ENCODE measurements around the gene BAAT.
"Not testable (repeated sequence)": the region's sequence is repeated elsewhere in the genome, so short reads cannot be mapped to it uniquely, and the experiment has no call there.

The BAAT gene

GRCh38 chr9:101359679-101360078 lies 25.1 kb downstream of the BAAT start:
- no peak for DNase-seq (ENCODE audit: low spot score)

GRCh38 chr9:101356619-101357018 lies 28.2 kb downstream of the BAAT start:
- no peak for DNase-seq (ENCODE audit: low spot score)

DNA sequence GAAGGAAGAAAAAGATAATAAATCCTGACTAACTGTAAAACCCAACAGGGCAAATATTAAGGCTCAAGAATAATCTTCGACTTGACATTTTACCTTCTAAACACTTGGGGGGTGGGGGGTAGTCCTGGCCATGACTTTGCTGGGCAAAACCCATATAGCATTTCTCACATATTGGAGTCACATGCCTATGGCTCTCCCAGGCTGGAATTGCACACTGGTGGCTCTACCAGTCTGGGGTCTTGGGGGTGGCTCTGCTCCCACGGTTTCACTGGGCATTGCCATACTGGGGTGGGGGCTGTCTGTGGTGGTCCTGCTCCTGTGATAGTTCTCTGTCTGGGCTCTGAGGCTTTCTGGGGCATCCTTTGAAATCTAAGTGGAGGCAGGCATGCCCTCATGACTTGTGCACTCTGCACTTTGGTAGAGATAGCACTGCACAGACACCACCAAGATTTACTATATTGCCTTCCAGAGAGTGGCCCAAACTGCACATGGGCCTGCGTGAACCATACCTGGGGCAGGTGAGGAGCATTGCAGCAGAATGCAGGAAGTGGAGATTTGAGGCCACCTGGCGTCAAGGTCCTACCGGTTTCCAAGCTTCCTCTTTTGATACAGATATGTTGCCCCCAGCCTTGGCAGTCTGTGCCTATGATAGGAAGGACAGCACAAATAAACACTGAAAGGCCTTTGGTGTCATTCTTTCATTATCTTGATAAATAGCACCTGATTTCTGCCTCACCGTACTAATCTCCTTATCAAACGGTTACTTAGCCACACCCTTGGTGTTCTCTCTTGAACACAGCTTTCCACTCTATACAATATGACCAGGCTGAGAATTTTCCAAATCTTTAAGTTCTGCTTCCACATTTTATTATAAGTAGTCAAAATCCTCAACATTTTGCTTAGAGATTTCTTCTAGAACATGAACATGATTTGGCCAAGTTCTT lies 29.8 kb downstream of the BAAT start:
- no peak for DNase-seq (ENCODE audit: low spot score)

DNA sequence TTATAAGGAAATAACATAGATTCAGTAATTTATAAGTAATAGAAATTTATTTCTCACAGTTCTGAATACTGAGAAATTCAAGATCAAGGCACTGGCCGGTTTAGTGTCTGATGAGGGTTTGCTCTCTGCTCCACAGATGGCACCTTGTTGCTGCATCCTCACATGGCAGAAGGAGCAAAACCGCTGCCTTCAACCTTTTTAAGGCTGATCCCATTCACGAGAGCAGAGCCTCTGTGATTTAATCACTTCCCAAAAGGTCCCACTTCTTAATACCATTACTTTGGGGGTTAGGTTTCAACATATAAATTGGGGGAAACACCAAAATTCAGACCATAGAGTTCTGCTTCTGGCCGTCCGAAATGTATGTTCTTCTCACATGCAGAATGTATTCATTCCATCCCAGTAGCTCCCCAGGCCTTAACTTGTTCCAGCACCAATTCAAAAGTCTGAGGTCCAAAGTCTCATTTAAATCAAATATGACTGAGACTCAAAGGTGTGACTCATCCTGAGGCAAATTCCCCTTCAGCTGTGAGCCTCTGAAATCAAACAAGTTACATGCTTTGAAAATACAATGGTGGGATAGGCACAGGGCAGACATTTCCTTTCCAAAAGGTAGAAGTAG lies 30.6 kb downstream of the BAAT start:
- DNase-seq (ENCODE audit: low spot score), result no peak

GRCh38 chr9:101353683-101354082 lies 31.1 kb downstream of the BAAT start:
- DNase-seq (ENCODE audit: low spot score), result no peak

- DNase-seq (ENCODE audit: low spot score), result no peak
Observed at GRCh38 chr9:101352892-101353463, 31.8 kb downstream of the BAAT start.

DNA sequence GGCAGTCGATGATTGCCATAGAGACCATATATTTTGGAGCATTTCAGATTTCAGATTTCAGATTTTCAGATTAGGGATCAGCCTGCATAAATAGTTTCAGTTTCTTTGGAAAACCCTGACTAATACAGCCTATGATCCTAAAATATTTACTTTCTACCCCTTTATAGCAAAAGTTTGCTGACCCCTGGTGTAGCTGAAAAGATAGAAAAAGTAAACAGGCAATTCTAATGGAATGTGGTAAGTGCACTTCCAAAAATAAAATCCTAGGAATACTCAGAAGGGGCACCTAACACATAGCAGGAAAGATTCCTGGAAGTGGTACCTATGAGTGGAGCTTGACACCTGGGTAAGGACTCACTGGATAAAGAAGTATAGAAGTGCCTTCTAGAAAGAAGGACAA lies 34.5 kb downstream of the BAAT start:
- DNase-seq (ENCODE audit: low spot score), result no peak

DNA sequence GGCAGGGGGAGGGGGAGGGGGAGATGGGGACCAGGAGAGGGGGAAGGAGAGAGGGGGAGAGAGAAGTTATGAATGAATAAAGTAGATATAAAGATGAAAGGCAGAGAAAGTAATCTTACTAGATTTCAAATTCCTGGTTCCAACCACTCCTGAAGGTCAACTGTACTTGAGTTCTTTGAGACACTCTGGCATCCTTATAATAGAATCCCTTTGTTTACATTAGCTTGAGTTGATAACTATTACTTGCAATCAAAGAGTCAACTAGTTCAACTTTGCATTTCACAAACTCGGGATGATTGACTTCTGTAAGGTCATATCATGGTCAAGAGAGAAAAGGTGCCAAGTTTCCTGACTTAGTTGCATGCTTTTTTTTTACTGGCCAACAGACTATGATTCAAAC lies 42.2 kb downstream of the BAAT start:
- no peak for DNase-seq (ENCODE audit: low spot score)

- DNase-seq (ENCODE audit: low spot score), result no peak
Observed at GRCh38 chr9:101341958-101342357, 42.8 kb downstream of the BAAT start.

- no peak for DNase-seq (ENCODE audit: low spot score)
Observed at GRCh38 chr9:101337237-101337636, 47.6 kb downstream of the BAAT start.

- no peak for DNase-seq (ENCODE audit: low spot score)
Observed at GRCh38 chr9:101336091-101336490, 48.7 kb downstream of the BAAT start.

- no peak for DNase-seq (ENCODE audit: low spot score)
Observed at GRCh38 chr9:101333926-101334702, 50.7 kb downstream of the BAAT start.

GRCh38 chr9:101333490-101333889 lies 51.3 kb downstream of the BAAT start:
- DNase-seq (ENCODE audit: low spot score), result no peak

DNA sequence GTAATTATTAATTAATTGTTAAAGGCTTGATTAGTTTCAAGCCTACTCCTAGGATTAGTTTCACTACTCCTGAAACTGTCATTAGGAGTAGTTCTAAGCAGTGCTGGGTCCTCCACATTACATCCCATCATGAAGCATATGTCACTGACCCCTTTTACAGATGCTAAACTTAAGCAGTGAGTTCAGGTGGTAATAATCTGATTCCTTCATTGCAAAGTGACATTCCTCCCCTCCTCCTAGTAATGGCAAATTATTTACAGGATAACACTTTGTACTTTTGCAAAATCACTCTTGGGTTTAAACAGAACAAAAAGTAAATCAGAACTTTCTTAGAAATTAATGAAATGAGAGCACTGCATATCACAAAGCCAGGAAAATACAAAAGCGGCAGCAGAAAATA lies 52.4 kb downstream of the BAAT start:
- DNase-seq (ENCODE audit: low spot score), result no peak

- not testable (repeated sequence) for DNase-seq (ENCODE audit: low spot score)
Observed at GRCh38 chr9:101327422-101327909, 57.3 kb downstream of the BAAT start.

DNA sequence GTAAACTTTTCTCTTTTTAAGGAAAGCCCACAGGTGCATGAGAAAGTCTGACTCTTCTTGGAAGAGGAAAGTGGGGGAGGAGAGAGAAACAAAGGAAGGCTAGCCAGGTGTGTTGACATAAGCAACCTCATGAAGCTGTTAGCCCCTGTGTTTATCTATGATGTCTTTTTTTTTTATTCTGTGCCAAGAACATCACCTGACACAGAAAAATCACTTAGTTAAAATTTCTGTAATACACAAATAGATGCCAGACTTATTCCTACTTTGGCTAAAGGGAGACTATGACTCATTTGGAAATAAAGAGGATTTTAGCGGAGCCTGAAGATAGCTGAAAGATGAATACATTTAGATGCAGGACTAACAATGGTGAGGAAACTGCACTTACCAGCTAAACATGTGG lies 58.3 kb downstream of the BAAT start:
- DNase-seq (ENCODE audit: low spot score), result no peak

DNA sequence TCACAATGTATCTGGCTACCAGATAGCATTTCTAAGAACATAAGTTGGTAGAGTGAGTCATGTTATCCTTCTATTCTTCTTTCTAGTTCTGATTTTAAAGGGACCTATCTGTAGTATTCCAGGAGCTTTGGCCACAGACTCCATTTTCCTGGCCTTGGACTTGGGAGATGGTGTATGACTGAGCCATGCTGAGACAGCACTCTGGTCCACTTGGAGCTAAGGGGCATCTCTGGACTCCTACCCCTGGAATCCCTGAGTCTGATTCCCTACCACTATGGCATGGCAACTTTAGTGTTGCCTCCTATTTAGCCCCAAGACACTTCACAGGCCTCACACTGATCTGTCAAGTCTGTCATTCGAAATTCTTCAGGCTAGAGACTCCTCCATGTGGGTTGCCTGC lies 58.8 kb downstream of the BAAT start:
- no peak for DNase-seq (ENCODE audit: low spot score)

GRCh38 chr9:101325053-101325452 lies 59.8 kb downstream of the BAAT start:
- no peak for DNase-seq (ENCODE audit: low spot score)

DNA sequence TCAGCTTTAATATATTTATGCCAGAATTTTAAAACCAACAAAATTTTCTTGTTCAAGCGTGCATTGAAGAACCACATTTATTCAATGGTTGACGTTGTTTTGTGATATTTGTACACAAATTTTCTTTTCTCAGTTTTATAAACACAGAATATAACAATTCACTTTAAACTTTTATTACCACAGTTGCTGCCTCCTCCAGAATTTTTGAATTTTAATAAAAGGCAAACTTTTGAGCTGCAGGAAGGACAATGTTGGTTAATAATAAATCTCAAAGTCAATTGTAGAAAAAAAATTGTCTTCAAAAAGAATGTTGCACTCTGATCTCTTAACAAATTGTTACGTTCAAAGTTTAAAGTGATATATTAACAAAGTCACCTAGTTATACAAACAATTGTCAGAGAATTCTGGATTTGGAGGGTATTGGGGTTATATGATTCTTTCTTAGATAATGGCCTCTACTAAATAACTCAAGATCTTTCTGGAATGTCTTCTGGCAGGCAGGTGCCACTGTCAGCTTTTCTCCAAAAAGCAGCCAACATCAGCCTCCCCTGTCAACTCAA lies 60.5 kb downstream of the BAAT start:
- no peak for DNase-seq (ENCODE audit: low spot score)

- DNase-seq (ENCODE audit: low spot score), result no peak
Observed at GRCh38 chr9:101323129-101323528, 61.7 kb downstream of the BAAT start.

DNA sequence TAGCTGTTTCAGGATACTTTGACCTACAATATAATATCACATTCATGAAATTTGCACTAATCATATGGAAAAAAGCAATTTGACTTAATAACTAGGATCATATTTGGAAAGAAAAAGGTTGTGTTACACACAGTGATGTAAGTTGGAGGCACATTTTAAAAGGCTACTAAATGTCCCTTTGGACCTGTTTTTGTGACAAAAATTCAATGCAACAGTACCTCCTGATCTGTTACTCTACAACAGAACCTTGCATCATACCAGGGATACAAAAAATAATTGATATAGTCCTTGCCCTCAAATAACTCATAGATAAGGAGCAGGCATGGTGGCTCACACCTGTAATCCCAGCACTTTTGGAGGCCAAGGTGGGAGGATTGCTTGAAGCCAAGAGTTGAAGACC lies 67.1 kb downstream of the BAAT start:
- no peak for DNase-seq (ENCODE audit: low spot score)

- DNase-seq (ENCODE audit: low spot score), result no peak
Observed at GRCh38 chr9:101315112-101315450, 69.7 kb downstream of the BAAT start.
